Bronchial epithelial cell (primary cell): ENCODE results near the gene CPXM2. TPM values are rescaled to one million over a fixed set of nuclear protein-coding genes. Genes with fewer than 3 reads are reported as not detected.

Experiments
- DNase-seq: peaks from one replicate; pipeline ENCODE4 v3.0.0-alpha.2; 2010; ENCODE audit warnings: low read depth
- FAIRE-seq: peaks from 2 replicates; lab custom pipeline; 2011; peaks lifted over from hg19 to GRCh38; lab: Jason Lieb, UNC
- H3K27me3 ChIP-seq: 2 replicates; pipeline ENCODE4 v1.5.1; 2011; ENCODE audit warnings: low read length; ENCODE audit not compliant: control insufficient read depth, insufficient read depth
- H3K36me3 ChIP-seq: 2 replicates; pipeline ENCODE4 v1.5.1; 2011; ENCODE audit warnings: low read length; ENCODE audit not compliant: control insufficient read depth, insufficient read depth
- H3K4me3 ChIP-seq: 2 replicates; pipeline ENCODE4 v1.5.1; 2011; ENCODE audit warnings: mild to moderate bottlenecking, low read depth, low read length, control low read depth
- CTCF ChIP-seq: IDR thresholded peaks from 2 replicates; pipeline ENCODE4 v1.5.1; 2011; ENCODE audit warnings: mild to moderate bottlenecking, moderate library complexity, low read length, control low read depth, inconsistent platforms; ENCODE audit not compliant: insufficient read depth, severe bottlenecking
- total RNA-seq: library from RNA; depleted of rRNA; stranded (reverse); fragments of >200 nt; gene quantifications from 2 replicates; pipeline ENCODE4 v1.2.1, GENCODE V29; 2014

CPXM2 gene
- total RNA-seq, 1 donor from 2014 or later: 0.26 TPM

- FAIRE-seq (no peak), DNase-seq (no peak)
- Histone ChIP-seq H3K36me3 (no peaks in the 10 kb centered on the region), H3K4me3 (no peak overlapping the region), H3K27me3 (no peaks in the 10 kb centered on the region)
- TF ChIP-seq CTCF: no peak
Observed at GRCh38 chr10:123922126-123922525, 30.5 kb upstream of the CPXM2 start.

DNA sequence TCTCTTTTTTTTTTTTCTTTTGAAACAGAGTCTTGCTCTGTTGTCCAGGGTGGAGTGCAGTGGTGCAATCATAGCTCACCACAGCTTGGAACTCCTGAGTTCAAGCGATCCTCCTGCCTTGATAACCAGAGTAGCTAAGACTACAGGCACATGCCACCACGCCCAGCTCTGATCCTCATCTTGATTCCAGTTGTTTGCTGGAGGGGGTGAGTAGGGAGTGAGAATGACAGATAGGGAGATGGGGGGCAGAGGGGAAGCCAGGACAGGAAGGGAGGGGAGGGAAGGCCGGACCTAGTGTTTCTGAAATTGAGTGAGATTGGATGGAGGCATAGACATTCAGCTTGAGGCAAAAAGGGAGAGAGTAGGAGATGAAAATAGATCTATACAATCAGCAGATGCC is 25.2 kb upstream of the CPXM2 start:
- H3K27me3 ChIP-seq: no peaks in the 10 kb centered on the region
- H3K36me3 ChIP-seq: no peaks in the 10 kb centered on the region
- DNase-seq (no peak), FAIRE-seq (no peak)
- no peak for TF ChIP-seq CTCF
- H3K4me3 ChIP-seq: no peak overlapping the region

DNA sequence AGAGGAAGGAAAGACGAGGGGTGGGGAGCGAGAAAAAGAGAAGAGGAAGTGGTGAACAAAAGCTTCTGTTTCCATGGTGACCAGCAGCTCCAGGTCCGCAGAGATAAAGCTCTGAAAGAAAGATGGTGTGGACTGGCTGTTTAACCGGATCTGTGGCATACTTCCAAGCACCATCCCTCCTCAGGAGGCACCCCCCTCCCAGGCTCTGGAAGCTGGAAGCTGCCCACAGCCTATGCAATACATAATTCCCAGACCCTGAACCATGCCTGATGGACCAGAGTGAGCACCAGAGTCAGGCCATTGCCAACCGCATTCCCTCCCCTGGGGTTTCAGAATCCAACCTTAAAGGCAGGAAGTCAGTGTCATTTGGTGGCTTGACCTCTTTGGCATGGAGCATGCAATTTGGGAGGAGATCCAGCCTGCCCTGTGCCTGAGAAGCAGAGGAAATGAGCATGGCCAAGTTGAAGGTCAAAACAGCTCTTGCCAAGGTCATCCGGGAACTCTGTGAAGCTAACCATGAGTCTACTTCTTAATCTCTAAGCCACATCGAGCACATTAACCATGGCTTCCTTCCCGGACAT is 22.2 kb upstream of the CPXM2 start:
- H3K36me3 ChIP-seq: no peaks in the 10 kb centered on the region
- no peak for TF ChIP-seq CTCF
- peak; percentile 62 for FAIRE-seq
- H3K27me3 ChIP-seq: no peaks in the 10 kb centered on the region
- no peak for DNase-seq
- no peak overlapping the region for H3K4me3 ChIP-seq

- H3K27me3 ChIP-seq: no peaks in the 10 kb centered on the region
- TF ChIP-seq CTCF: no peak
- FAIRE-seq: no peak
Observed at GRCh38 chr10:123912871-123913270, 21.3 kb upstream of the CPXM2 start.

GRCh38 chr10:123912466-123912865 is 20.9 kb upstream of the CPXM2 start:
- Histone ChIP-seq H3K27me3 (no peaks in the 10 kb centered on the region), H3K36me3 (no peaks in the 10 kb centered on the region), H3K4me3 (no peak overlapping the region)
- TF ChIP-seq CTCF: no peak
- FAIRE-seq (no peak), DNase-seq (no peak)

More at GRCh38 chr10:123912871-123913270, 21.3 kb upstream of the CPXM2 start:
- H3K36me3 ChIP-seq: no peaks in the 10 kb centered on the region
- no peak overlapping the region for H3K4me3 ChIP-seq
- no peak for DNase-seq

- DNase-seq (no peak), FAIRE-seq (no peak)
- no peak for TF ChIP-seq CTCF
- no peaks in the 10 kb centered on the region for H3K27me3 ChIP-seq
- H3K36me3 ChIP-seq: no peaks in the 10 kb centered on the region
- H3K4me3 ChIP-seq: no peak overlapping the region
Observed at GRCh38 chr10:123911866-123912265, 20.3 kb upstream of the CPXM2 start.
